D721Med (cell line): ENCODE results near the gene MBNL2.

Source experiments
- DNase-seq: peaks from one replicate; pipeline ENCODE4 v3.0.0; 2011; ENCODE audit warnings: low spot score; ENCODE audit not compliant: insufficient read length
- FAIRE-seq: peaks from 2 replicates; lab custom pipeline; 2011; peaks lifted over from hg19 to GRCh38; lab: Jason Lieb, UNC
- CTCF ChIP-seq: IDR thresholded peaks from 2 replicates; pipeline ENCODE4 v1.5.1; 2012; ENCODE audit warnings: mild to moderate bottlenecking, control low read depth; ENCODE audit not compliant: insufficient read depth; ENCODE audit errors: missing control alignments

Gene MBNL2

GRCh38 chr13:97413694-97414093 is 191.6 kb downstream of the MBNL2 start:
- DNase-seq (no peak), FAIRE-seq (no peak)
- no peak for TF ChIP-seq CTCF

GRCh38 chr13:97414392-97414791 is 192.3 kb downstream of the MBNL2 start:
- TF ChIP-seq CTCF, result no peak
- FAIRE-seq (no peak), DNase-seq (no peak)

- FAIRE-seq, result no peak
- TF ChIP-seq CTCF, result no peak
- no peak for DNase-seq
Measured at GRCh38 chr13:97417698-97418097, 195.6 kb downstream of the MBNL2 start.

- no peak for TF ChIP-seq CTCF
- DNase-seq, result no peak
- no peak for FAIRE-seq
Measured at GRCh38 chr13:97422118-97423054, 200.3 kb downstream of the MBNL2 start.

GRCh38 chr13:97423300-97424045 is 201.3 kb downstream of the MBNL2 start:
- TF ChIP-seq CTCF, result no peak
- FAIRE-seq (no peak), DNase-seq (no peak)

GRCh38 chr13:97425590-97425989 is 203.5 kb downstream of the MBNL2 start:
- no peak for TF ChIP-seq CTCF
- DNase-seq (no peak), FAIRE-seq (no peak)
